ENCODE measurements around the gene ZBP1.

Gene ZBP1

DNA sequence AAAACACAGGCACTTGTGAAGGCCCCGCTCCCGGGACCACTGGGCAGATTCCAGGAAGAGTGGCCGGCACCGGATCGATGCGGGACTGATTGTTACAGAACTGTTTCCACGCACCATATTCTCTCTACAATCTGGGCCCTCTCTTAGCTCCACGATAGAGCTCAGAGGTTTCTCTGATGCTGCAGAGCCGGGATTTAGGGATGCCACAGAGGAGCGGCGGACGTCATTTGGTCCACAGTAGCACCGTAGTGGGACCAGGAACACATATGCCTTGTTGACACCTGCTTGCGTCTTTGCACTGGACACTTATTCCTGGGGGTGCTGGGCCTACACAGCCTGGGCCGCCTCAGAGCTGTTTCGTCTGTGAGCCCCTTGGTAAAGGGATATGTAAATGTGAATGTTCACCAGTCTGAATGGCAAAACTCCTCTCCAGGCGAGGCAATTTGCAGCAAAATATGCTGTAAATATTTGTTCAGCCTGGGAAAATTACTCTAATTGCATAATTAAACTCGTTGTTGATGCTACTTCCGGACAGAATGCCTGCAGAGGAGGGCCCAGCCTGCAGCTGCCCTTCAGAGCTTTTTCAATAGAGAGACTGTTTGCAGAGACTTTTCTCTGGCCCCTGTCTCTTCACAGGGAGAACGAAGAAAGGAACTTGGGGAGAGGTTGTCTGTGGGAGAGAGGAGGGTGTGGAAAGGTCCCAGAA lies 49.9 kb downstream of the ZBP1 start:
- no peak for DNase-seq (ENCODE audit: low spot score)

GRCh38 chr20:57568960-57569359 lies 51.3 kb downstream of the ZBP1 start:
- no peak for DNase-seq (ENCODE audit: low spot score)

- DNase-seq (ENCODE audit: low spot score) = no peak
Observed at GRCh38 chr20:57568088-57568896, 51.9 kb downstream of the ZBP1 start.

- DNase-seq (ENCODE audit: low spot score) = no peak
Observed at GRCh38 chr20:57567471-57568079, 52.7 kb downstream of the ZBP1 start.

DNA sequence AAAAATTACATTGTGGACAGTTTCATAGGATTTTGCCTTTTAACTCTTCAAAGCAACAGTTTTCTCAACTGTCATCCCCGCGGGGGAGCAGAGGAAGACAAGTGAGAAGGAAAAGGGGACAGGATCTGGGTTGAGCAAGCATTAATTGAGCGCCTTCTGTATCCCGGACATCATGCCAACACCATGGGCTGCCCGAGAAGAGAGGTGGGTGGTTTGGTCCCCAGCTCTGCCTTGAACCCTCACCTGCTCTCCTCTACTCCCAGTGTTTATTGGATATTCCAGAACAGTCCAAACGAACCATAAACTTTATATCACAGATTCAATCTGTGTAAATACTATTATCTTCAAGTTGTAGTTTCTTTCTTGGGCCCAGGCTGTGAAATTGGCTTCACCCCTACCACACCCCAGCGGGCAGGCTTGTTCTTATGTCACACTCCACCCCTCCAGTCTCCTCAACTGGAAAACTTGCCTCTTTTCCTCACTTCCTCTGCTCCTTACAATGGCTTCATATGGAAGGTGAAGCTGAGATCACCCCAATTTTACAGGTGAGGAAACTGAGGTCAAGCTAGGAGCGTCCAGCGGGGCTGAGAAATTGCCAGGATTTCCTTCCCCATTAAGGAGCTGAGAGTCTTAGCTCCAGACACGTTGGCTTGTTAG lies 53.3 kb downstream of the ZBP1 start:
- DNase-seq (ENCODE audit: low spot score) = no peak

- DNase-seq (ENCODE audit: low spot score) = no peak
Observed at GRCh38 chr20:57566399-57566798, 53.8 kb downstream of the ZBP1 start.

DNA sequence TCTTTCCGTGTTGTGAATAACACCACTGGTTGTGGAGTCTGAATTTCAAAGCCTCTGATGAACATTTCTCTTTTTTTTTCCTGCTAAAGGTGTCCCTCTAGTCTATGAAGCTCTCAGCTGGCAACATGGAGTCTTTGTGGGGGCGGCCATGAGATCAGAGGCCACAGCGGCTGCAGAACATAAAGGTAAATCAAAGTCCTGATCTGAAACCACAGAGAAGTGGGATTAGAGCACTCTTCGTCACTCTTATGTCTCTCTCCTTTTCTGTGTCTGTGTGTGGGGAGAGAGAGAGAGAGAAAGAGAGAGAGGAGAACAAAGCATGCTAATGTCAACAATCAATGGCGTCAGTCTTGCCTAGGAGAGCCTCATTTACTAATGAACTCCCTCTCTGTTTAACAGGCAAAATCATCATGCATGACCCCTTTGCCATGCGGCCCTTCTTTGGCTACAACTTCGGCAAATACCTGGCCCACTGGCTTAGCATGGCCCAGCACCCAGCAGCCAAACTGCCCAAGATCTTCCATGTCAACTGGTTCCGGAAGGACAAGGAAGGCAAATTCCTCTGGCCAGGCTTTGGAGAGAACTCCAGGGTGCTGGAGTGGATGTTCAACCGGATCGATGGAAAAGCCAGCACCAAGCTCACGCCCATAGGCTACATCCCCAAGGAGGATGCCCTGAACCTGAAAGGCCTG lies 55.1 kb downstream of the ZBP1 start:
- no peak for DNase-seq (ENCODE audit: low spot score)

DNA sequence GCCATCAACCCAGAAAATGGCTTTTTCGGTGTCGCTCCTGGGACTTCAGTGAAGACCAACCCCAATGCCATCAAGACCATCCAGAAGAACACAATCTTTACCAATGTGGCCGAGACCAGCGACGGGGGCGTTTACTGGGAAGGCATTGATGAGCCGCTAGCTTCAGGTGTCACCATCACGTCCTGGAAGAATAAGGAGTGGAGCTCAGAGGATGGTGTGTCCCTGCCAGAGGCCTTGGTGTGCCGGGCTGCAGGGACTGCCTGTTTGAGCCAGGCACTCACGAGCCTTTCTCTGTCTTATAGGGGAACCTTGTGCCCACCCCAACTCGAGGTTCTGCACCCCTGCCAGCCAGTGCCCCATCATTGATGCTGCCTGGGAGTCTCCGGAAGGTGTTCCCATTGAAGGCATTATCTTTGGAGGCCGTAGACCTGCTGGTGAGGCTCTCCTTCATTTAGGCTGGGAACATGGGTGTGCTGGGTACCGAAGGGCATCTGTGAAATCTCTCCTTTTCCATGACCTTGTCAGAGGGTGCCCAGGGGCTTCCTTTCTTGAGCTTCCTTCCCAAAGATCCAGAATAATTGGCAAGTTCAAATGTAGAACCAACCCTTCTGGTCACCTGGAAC lies 55.9 kb downstream of the ZBP1 start:
- no peak for DNase-seq (ENCODE audit: low spot score)

GRCh38 chr20:57563522-57563921 lies 56.7 kb downstream of the ZBP1 start:
- no peak for DNase-seq (ENCODE audit: low spot score)

DNA sequence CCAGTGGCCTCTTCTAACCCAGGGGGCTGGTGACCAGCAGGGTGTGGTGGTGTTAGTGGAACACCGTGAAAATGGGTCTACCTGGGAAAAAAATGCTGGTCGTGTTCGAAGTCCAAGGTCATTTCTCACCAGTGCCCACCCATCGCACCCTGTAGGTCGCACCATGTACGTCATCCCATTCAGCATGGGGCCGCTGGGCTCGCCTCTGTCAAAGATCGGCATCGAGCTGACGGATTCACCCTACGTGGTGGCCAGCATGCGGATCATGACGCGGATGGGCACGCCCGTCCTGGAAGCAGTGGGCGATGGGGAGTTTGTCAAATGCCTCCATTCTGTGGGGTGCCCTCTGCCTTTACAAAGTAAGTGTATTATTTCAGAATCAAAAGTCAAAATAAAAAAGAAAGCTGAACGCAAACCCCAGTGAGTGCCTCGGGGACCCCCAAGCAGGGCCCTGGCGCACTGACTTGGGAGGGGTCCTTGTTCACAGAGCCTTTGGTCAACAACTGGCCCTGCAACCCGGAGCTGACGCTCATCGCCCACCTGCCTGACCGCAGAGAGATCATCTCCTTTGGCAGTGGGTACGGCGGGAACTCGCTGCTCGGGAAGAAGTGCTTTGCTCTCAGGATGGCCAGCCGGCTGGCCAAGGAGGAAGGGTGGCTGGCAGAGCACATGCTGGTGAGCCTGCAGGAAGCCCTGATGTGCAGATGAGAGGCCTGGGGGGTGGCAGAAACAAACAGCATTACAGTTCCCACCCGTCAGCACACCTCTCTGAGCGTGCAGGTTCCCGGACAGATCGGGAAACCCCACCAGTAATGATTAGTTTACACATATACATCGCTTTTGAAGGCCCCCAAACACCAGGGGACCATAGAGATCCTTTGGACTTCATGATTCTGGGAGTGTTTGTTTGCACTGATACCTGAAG lies 57.4 kb downstream of the ZBP1 start:
- DNase-seq (ENCODE audit: low spot score) = no peak

DNA sequence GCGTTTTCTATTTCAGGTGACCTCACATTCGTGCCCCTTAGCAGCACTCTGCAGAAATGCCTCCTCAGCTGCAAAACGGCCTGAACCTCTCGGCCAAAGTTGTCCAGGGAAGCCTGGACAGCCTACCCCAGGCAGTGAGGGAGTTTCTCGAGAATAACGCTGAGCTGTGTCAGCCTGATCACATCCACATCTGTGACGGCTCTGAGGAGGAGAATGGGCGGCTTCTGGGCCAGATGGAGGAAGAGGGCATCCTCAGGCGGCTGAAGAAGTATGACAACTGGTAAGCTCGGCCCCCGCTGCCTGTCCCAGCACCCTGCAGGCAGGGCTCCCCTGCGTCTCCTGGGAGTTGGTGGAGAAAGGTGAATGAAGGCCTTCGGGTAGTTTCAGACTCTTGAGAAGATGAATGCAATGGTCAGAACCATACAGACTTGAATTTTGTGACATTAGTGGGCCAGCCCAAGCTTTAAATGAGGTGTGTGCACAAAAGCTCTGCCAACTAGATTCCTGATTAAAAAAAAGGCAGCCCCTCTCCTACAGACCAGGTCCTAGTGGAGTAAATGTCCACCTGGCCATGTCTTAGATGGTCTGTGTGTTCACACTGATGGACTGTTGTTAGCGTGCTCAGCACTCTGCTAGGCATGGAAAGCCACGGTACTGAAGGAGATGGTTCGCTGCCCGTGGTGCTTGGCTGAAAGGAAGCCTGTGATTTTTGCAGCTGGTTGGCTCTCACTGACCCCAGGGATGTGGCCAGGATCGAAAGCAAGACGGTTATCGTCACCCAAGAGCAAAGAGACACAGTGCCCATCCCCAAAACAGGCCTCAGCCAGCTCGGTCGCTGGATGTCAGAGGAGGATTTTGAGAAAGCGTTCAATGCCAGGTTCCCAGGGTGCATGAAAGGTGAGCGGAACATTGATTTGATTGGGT lies 58.6 kb downstream of the ZBP1 start:
- DNase-seq (ENCODE audit: low spot score) = no peak

DNA sequence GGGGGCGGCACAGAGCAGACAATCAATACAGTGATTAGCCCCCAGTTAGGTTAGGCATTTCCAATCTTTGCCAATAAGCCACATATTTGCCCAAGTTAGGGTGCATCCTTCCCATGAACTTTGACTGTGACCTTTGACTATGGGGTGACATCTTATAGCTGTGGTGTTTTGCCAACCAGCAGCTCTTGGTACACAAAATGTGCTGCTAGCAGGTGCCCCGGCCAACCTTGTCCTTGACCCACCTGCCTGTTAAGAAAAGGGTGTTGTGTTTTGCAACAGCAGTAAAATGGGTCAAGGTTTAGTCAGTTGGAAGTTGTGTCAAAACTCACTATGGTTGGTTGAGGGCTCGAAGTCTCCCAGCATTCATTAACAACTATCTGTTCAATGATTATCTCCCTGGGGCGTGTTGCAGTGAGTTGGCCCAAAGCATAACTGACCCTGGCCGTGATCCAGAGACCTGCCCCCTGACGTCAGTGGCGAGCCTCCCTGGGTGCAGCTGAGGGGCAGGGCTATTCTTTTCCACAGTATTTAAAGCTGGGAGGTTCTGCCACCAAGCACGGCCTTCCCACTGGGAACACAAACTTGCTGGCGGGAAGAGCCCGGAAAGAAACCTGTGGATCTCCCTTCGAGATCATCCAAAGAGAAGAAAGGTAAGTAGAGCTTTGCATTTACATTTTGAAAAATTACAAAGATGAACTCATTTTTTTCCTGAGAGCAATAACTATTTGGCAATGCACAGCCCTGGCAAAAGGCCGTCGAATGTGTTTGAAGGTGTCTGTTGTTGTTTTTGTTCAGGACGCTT lies 59.5 kb downstream of the ZBP1 start, which contains the start of gene PCK1:
TSS of gene PCK1 (plus strand) at position 557 of the 802 bp plus-strand sequence. CDS start 302 bp downstream, outside the sequence.
- no peak for DNase-seq (ENCODE audit: low spot score)

DNA sequence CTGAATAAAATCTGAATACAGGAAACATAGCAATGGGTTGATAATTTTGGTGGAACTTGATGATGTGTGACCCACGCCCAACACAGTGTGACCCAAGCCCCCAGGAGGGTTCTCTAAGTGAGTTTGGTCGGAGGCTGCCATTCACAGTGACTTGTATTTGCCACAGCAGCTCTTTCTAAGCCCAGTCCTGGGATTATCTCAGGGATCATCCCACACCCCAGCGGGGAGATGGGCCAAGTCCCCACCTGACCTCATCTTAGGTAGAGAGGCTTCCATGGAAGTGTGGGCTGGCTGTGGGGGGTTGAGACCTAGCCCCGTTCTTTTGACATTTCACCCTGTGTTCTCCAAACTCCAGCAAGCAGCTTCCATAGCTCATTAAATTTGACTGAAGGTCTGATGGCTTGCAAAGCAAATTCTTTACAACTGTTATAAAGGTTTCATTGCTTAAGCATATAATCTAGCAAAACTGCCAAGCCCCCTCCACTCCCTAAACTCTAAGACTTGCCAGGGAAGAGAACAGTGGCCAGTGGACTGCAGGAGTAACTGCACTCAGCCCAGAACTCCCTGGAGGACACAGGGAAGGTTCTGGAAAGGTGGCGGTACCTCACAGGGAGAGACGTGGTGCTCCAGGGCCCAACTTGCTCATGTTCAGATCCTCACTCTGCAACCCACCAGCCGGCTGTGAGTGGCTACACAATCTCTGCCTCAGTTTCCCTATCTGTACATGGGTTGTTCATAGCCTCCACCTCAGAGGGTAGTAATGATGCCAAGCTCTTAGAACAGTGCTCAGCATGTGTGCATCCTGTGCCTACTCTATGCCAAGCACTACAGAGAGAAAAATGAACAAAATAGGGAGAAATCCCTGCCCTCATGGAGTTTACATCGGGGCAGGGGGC lies 60.3 kb downstream of the ZBP1 start:
- DNase-seq (ENCODE audit: low spot score) = no peak

GRCh38 chr20:57559289-57559634 lies 61.0 kb downstream of the ZBP1 start:
- no peak for DNase-seq (ENCODE audit: low spot score)

DNA sequence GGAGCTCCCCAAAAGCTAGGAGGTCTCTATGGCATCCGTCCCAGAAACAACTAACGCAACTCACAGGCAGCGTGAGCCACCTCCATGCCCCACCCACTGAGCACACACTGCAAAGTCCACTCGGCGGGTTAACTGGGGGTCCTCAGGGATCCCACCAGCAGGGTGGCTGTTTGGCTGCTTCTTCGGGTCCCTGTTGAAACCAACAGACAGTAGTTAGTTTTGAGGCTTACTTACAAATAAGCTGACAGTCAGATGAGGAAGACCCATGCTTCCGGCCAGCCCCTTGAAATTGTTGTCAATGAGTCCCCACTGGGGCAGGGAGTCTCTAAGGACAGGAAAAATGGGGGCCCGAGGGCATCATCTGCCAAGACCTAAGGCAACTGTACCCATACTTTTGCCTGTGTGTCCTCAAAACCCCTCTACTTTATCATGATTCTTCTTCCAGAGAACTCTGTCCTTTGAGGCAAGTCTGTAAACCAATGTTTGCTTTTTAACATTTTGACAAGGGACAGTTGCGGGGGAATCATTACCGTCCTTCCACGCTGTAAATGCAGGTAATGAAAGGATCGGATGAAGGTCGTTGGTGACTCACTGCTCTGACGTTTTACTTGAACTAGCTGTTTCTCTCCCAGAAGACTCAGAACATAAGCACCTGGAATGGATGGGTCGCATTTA lies 61.5 kb downstream of the ZBP1 start:
- DNase-seq (ENCODE audit: low spot score) = no peak

GRCh38 chr20:57557926-57558613 lies 62.2 kb downstream of the ZBP1 start:
- no peak for DNase-seq (ENCODE audit: low spot score)
